Mucosa of rectum (tissue), 2 donors: ENCODE results near the gene MYCN.

Experiments
- H3K27ac ChIP-seq, 2 donors: one replicate each; pipeline ENCODE4 v1.7.0; 2013; ENCODE audit warnings: inconsistent platforms in 2 of 2, low read depth in 2 of 2, low read length in 2 of 2
- H3K27me3 ChIP-seq, 2 donors: one replicate each; pipeline ENCODE4 v1.7.0; 2013; ENCODE audit warnings: low read length in 2 of 2; ENCODE audit not compliant: control insufficient read depth in 2 of 2, insufficient read depth in 2 of 2
- H3K36me3 ChIP-seq, 2 donors: one replicate each; pipeline ENCODE4 v1.7.0; 2013; ENCODE audit warnings: low read length in 2 of 2; ENCODE audit not compliant: control insufficient read depth in 2 of 2, insufficient read depth in 2 of 2
- H3K4me1 ChIP-seq, 2 donors: one replicate each; pipeline ENCODE4 v1.7.0; 2013; ENCODE audit warnings: low read length in 2 of 2, mild to moderate bottlenecking in 1 of 2; ENCODE audit not compliant: control insufficient read depth in 2 of 2, insufficient read depth in 2 of 2
- H3K4me3 ChIP-seq, 2 donors: one replicate each; pipeline ENCODE4 v1.7.0; 2013; ENCODE audit warnings: low read length in 2 of 2
- H3K9ac ChIP-seq, 2 donors: one replicate each; pipeline ENCODE4 v1.7.0; 2013; ENCODE audit warnings: low read length in 2 of 2, low read depth in 1 of 2, mild to moderate bottlenecking in 1 of 2
- H3K9me3 ChIP-seq, 2 donors: one replicate each; pipeline ENCODE4 v1.7.0; 2013; ENCODE audit warnings: low read length in 2 of 2; ENCODE audit not compliant: control insufficient read depth in 2 of 2
- donor health status: healthy.
- donor health status: Normal muscosa, but diverticular disease.

Gene MYCN

GRCh38 chr2:15952451-15953146 is 12.2 kb downstream of the MYCN start:
- no peaks in the 10 kb centered on the region for H3K36me3 ChIP-seq
- H3K9me3 ChIP-seq: no peaks in the 10 kb centered on the region
- no peak overlapping the region for H3K27ac ChIP-seq
- H3K27me3 ChIP-seq: no peaks in the 10 kb centered on the region
- no peaks in the 10 kb centered on the region for H3K4me1 ChIP-seq
- no peak overlapping the region for H3K4me3 ChIP-seq
- H3K9ac ChIP-seq: no peak overlapping the region

GRCh38 chr2:15953147-15953630 is 12.8 kb downstream of the MYCN start:
- H3K27ac ChIP-seq: no peak overlapping the region
- no peaks in the 10 kb centered on the region for H3K4me1 ChIP-seq
- no peaks in the 10 kb centered on the region for H3K9me3 ChIP-seq
- no peak overlapping the region for H3K4me3 ChIP-seq
- H3K27me3 ChIP-seq: no peaks in the 10 kb centered on the region
- H3K36me3 ChIP-seq: no peaks in the 10 kb centered on the region
- H3K9ac ChIP-seq: no peak overlapping the region

- Histone ChIP-seq H3K9me3 (no peaks in the 10 kb centered on the region), H3K27ac (no peak overlapping the region), H3K36me3 (no peaks in the 10 kb centered on the region), H3K27me3 (no peaks in the 10 kb centered on the region), H3K9ac (no peak overlapping the region), H3K4me1 (no peaks in the 10 kb centered on the region), H3K4me3 (no peak overlapping the region)
Measured at GRCh38 chr2:15953891-15954680, 13.7 kb downstream of the MYCN start.

- no peaks in the 10 kb centered on the region for H3K36me3 ChIP-seq
- no peaks in the 10 kb centered on the region for H3K27me3 ChIP-seq
- no peak overlapping the region for H3K27ac ChIP-seq
- no peak overlapping the region for H3K9ac ChIP-seq
- no peaks in the 10 kb centered on the region for H3K9me3 ChIP-seq
- no peaks in the 10 kb centered on the region for H3K4me1 ChIP-seq
- H3K4me3 ChIP-seq: no peak overlapping the region
Measured at GRCh38 chr2:15954761-15955160, 14.4 kb downstream of the MYCN start.

GRCh38 chr2:15955232-15955988 is 15.1 kb downstream of the MYCN start:
- no peaks in the 10 kb centered on the region for H3K9me3 ChIP-seq
- H3K36me3 ChIP-seq: no peaks in the 10 kb centered on the region
- H3K27ac ChIP-seq: no peak overlapping the region
- no peaks in the 10 kb centered on the region for H3K4me1 ChIP-seq
- no peak overlapping the region for H3K9ac ChIP-seq
- H3K4me3 ChIP-seq: no peak overlapping the region
- no peaks in the 10 kb centered on the region for H3K27me3 ChIP-seq

GRCh38 chr2:15956230-15956629 is 15.9 kb downstream of the MYCN start:
- H3K4me3 ChIP-seq: no peak overlapping the region
- no peaks in the 10 kb centered on the region for H3K9me3 ChIP-seq
- no peak overlapping the region for H3K9ac ChIP-seq
- no peaks in the 10 kb centered on the region for H3K36me3 ChIP-seq
- H3K4me1 ChIP-seq: no peaks in the 10 kb centered on the region
- H3K27ac ChIP-seq: no peak overlapping the region
- no peaks in the 10 kb centered on the region for H3K27me3 ChIP-seq

GRCh38 chr2:15956751-15957736 is 16.7 kb downstream of the MYCN start:
- no peaks in the 10 kb centered on the region for H3K36me3 ChIP-seq

GRCh38 chr2:15957881-15958713 is 17.7 kb downstream of the MYCN start:
- H3K4me1 ChIP-seq: no peaks in the 10 kb centered on the region
- no peak overlapping the region for H3K9ac ChIP-seq
- no peaks in the 10 kb centered on the region for H3K36me3 ChIP-seq
- no peak overlapping the region for H3K4me3 ChIP-seq
- no peaks in the 10 kb centered on the region for H3K27me3 ChIP-seq
- H3K27ac ChIP-seq: no peak overlapping the region
- H3K9me3 ChIP-seq: no peaks in the 10 kb centered on the region

More at GRCh38 chr2:15956751-15957736, 16.7 kb downstream of the MYCN start:
- Histone ChIP-seq H3K9me3 (no peaks in the 10 kb centered on the region), H3K27ac (no peak overlapping the region), H3K4me3 (no peak overlapping the region), H3K4me1 (no peaks in the 10 kb centered on the region), H3K9ac (no peak overlapping the region), H3K27me3 (no peaks in the 10 kb centered on the region)
